Measurements from ENCODE around the gene GMDS.

GRCh38 chr6:1821164-1821512 lies 424.3 kb downstream of the GMDS start:
- TF ChIP-seq CTCF (IDR thresholded peaks at IDR 0.05) (no peak), POLR2A (IDR thresholded peaks at IDR 0.05) (no peak), EP300 (IDR thresholded peaks at IDR 0.05) (no peak)

Data from ovary (tissue), 3 donors.